HepG2 (cell line): ENCODE results near the gene LIMS2. TPM values are rescaled to one million over a fixed set of nuclear protein-coding genes. Genes with fewer than 3 reads are reported as not detected.
A peak's percentile ranks its signal among the peaks of the same experiment; 100 is the strongest.

Experiments used
- ATAC-seq: fragments of 200-7000 bp; cut with Tn5 transposase; 3 replicates; pipeline ENCODE4 v1.9.1; 2020; ENCODE audit warnings: mild to moderate bottlenecking, moderate library complexity
- BruUV-seq: library from RNA; stranded (reverse); fragments of 400-500 nt; replicated peaks from 2 replicates; lab custom pipeline; 2021; lab: Mats Ljungman, UMichigan
- CTCF ChIA-PET: fragments of 300-600 bp; formaldehyde crosslinking; extraction: SDS; loops from one replicate; lab custom pipeline; 2021; ENCODE audit warnings: low total read pairs, inconsistent platforms, low intra/inter-chr PET ratio; lab: Yijun Ruan, JAX
- POLR2A ChIA-PET: fragments of 350-600 bp; sonication (Branson Sonifier 250); formaldehyde crosslinking; loops from one replicate; lab custom pipeline; 2020; ENCODE audit warnings: antibody characterized with exemption, inconsistent platforms; lab: Yijun Ruan, JAX
- DNase-seq: peaks from one replicate; pipeline ENCODE4 v3.0.0-alpha.2; 2015; ENCODE audit warnings: low spot score
- FAIRE-seq: peaks from 3 replicates; lab custom pipeline; 2011; peaks lifted over from hg19 to GRCh38; lab: Jason Lieb, UNC
- H2AFZ ChIP-seq: one replicate; pipeline ENCODE4 v1.6.1; 2011; ENCODE audit warnings: low read length, inconsistent platforms
- H3K27ac ChIP-seq: fragments of 300-600 bp; 3 replicates; pipeline ENCODE4 v1.8.0; 2011; ENCODE audit warnings: mixed run types, mild to moderate bottlenecking, mixed read lengths, low read length, inconsistent platforms; ENCODE audit not compliant: insufficient read depth; ENCODE audit errors: extremely low read length
- H3K27me3 ChIP-seq, 2 experiments: fragments of 200-600 bp in 1 of 2; 2 replicates in 1 of 2; 3 replicates in 1 of 2; pipeline versions ENCODE4 v1.6.0 to v1.8.0; 2011; ENCODE audit warnings: low read length in 2 of 2, mild to moderate bottlenecking in 2 of 2, moderate library complexity in 2 of 2, inconsistent platforms in 1 of 2; ENCODE audit not compliant: insufficient read depth in 2 of 2, control insufficient read depth in 1 of 2
- H3K36me3 ChIP-seq, 2 experiments: fragments of 200-600 bp in 1 of 2; replicated peaks in 1 of 2; 2 replicates in 1 of 2; 3 replicates in 1 of 2; pipeline versions ENCODE4 v1.5.1 to v1.8.0; 2011; ENCODE audit warnings: low read length in 2 of 2, inconsistent platforms in 1 of 2; ENCODE audit not compliant: insufficient read depth in 2 of 2, control insufficient read depth in 1 of 2
- H3K4me1 ChIP-seq: 2 replicates; pipeline ENCODE4 v1.5.1; 2012; ENCODE audit warnings: low read length, inconsistent platforms; ENCODE audit not compliant: insufficient read depth
- H3K4me2 ChIP-seq: 2 replicates; pipeline ENCODE4 v1.6.0; 2011; ENCODE audit warnings: low read depth, low read length, inconsistent platforms
- H3K4me3 ChIP-seq, 3 experiments: fragments of 200-600 bp in 1 of 3; sonication (generic), shearing (Covaris generic) in 1 of 3; replicated peaks in 1 of 3; 2 replicates each; pipeline ENCODE4 v1.5.1; 2011 to 2016; ENCODE audit warnings: low read length in 3 of 3, inconsistent platforms in 2 of 3, low read depth in 2 of 3, mild to moderate bottlenecking in 2 of 3, control low read depth in 1 of 3, mixed read lengths in 1 of 3; ENCODE audit not compliant: insufficient read depth in 1 of 3
- H3K79me2 ChIP-seq: one replicate; pipeline ENCODE4 v1.6.1; 2011; ENCODE audit warnings: low read length, inconsistent platforms; ENCODE audit not compliant: insufficient read depth
- H3K9ac ChIP-seq: 2 replicates; pipeline ENCODE4 v1.6.0; 2011; ENCODE audit warnings: mild to moderate bottlenecking, low read depth, low read length, inconsistent platforms; ENCODE audit not compliant: insufficient read depth
- H3K9me3 ChIP-seq: 2 replicates; pipeline ENCODE4 v1.5.1; 2012; ENCODE audit warnings: mild to moderate bottlenecking, low read length
- H4K20me1 ChIP-seq: 2 replicates; pipeline ENCODE4 v1.6.0; 2011; ENCODE audit warnings: inconsistent platforms, mild to moderate bottlenecking, low read length, moderate library complexity; ENCODE audit not compliant: insufficient read depth
- ATF7-NPFF ChIP-seq: sonication (generic); formaldehyde crosslinking; IDR thresholded peaks from 2 replicates; pipeline ENCODE4 v1.8.1; 2023; ENCODE audit warnings: mild to moderate bottlenecking, low read depth, missing genetic modification reagents, moderate library complexity
- FOSL2 ChIP-seq: sonication (generic); formaldehyde crosslinking; IDR thresholded peaks from 2 replicates; pipeline ENCODE4 v1.4.0; 2020; ENCODE audit warnings: missing genetic modification reagents
- FOXC1 ChIP-seq: sonication (generic); formaldehyde crosslinking; IDR thresholded peaks from 2 replicates; pipeline ENCODE4 v1.8.0; 2022; ENCODE audit warnings: mild to moderate bottlenecking, missing genetic modification reagents, borderline replicate concordance
- HMG20A ChIP-seq: IDR thresholded peaks from 2 replicates; pipeline ENCODE4 v1.6.1; 2016; ENCODE audit warnings: borderline replicate concordance
- HMGXB4 ChIP-seq, 2 experiments: sonication (generic) in 1 of 2; formaldehyde crosslinking in 1 of 2; IDR thresholded peaks; 2 replicates each; pipeline versions ENCODE4 v1.4.0 to v1.6.1; 2018 to 2020; ENCODE audit warnings: missing genetic modification reagents in 2 of 2, borderline replicate concordance in 1 of 2, low read depth in 1 of 2, mild to moderate bottlenecking in 1 of 2, missing biosample characterization in 1 of 2
- HNF4A ChIP-seq: sonication (generic); formaldehyde crosslinking; IDR thresholded peaks from 2 replicates; pipeline ENCODE4 v1.4.0; 2020; ENCODE audit warnings: missing genetic modification reagents
- HOXD1 ChIP-seq: sonication (generic); formaldehyde crosslinking; IDR thresholded peaks from 2 replicates; pipeline ENCODE4 v1.5.0; 2020; ENCODE audit warnings: missing genetic modification reagents
- IKZF4 ChIP-seq: sonication (generic); formaldehyde crosslinking; IDR thresholded peaks from 2 replicates; pipeline ENCODE4 v1.5.1; 2020; ENCODE audit warnings: borderline replicate concordance, mild to moderate bottlenecking, low read depth, missing genetic modification reagents; ENCODE audit errors: not compliant biosample characterization
- JARID2 ChIP-seq: sonication (generic); formaldehyde crosslinking; IDR thresholded peaks from 2 replicates; pipeline ENCODE4 v1.8.1; 2023; ENCODE audit warnings: missing genetic modification reagents, inconsistent platforms; ENCODE audit not compliant: insufficient replicate concordance
- MAZ ChIP-seq, 2 experiments: sonication (generic) in 1 of 2; formaldehyde crosslinking in 1 of 2; IDR thresholded peaks; 2 replicates each; pipeline versions ENCODE4 v1.5.0 to v1.6.1; 2012 to 2020; ENCODE audit warnings: low read depth in 2 of 2, mild to moderate bottlenecking in 2 of 2, borderline replicate concordance in 1 of 2, improper control_type of control experiment in 1 of 2, low read length in 1 of 2, missing genetic modification reagents in 1 of 2, moderate library complexity in 1 of 2
- PAF1 ChIP-seq: IDR thresholded peaks from 2 replicates; pipeline ENCODE4 v1.6.1; 2016; ENCODE audit warnings: missing genetic modification reagents, missing compliant biosample characterization
- PHF8 ChIP-seq: sonication (generic); formaldehyde crosslinking; IDR thresholded peaks from 2 replicates; pipeline ENCODE4 v1.5.0; 2020; ENCODE audit warnings: missing genetic modification reagents
- RAD21 ChIP-seq: fragments of 450-650 bp; formaldehyde crosslinking; IDR thresholded peaks from 2 replicates; pipeline ENCODE4 v1.5.0; 2020; ENCODE audit warnings: mild to moderate bottlenecking
- RXRA ChIP-seq: sonication (generic); formaldehyde crosslinking; IDR thresholded peaks from 2 replicates; pipeline ENCODE4 v1.5.1; 2020; ENCODE audit warnings: missing genetic modification reagents
- SAP130 ChIP-seq: IDR thresholded peaks from 2 replicates; pipeline ENCODE4 v1.6.1; 2016; ENCODE audit warnings: low read depth
- SMAD3 ChIP-seq: sonication (generic); formaldehyde crosslinking; IDR thresholded peaks from 2 replicates; pipeline ENCODE4 v1.4.0; 2020; ENCODE audit warnings: missing genetic modification reagents
- TEAD2 ChIP-seq: sonication (generic); formaldehyde crosslinking; IDR thresholded peaks from 2 replicates; pipeline ENCODE4 v1.9.0; 2021; ENCODE audit warnings: missing genetic modification reagents
- TSC22D2 ChIP-seq: sonication (generic); formaldehyde crosslinking; IDR thresholded peaks from 2 replicates; pipeline ENCODE4 v1.5.1; 2020; ENCODE audit warnings: missing genetic modification reagents, mild to moderate bottlenecking, borderline replicate concordance
- ZBTB7B ChIP-seq: sonication (generic); formaldehyde crosslinking; IDR thresholded peaks from 2 replicates; pipeline ENCODE4 v1.4.0; 2020; ENCODE audit warnings: missing genetic modification reagents
- ZNF331 ChIP-seq: sonication (generic); formaldehyde crosslinking; IDR thresholded peaks from 2 replicates; pipeline ENCODE4 v1.4.0; 2020; ENCODE audit warnings: missing genetic modification reagents
- ZNF343 ChIP-seq: sonication (generic); formaldehyde crosslinking; IDR thresholded peaks from 2 replicates; pipeline ENCODE4 v1.4.0; 2020; ENCODE audit warnings: mild to moderate bottlenecking, missing genetic modification reagents
- ZNF510 ChIP-seq: sonication (generic); formaldehyde crosslinking; IDR thresholded peaks from 2 replicates; pipeline ENCODE4 v1.4.0; 2020; ENCODE audit warnings: low read depth, mild to moderate bottlenecking, missing genetic modification reagents
- ZNF839 ChIP-seq: sonication (generic); formaldehyde crosslinking; IDR thresholded peaks from 2 replicates; pipeline ENCODE4 v1.4.0; 2020; ENCODE audit warnings: missing genetic modification reagents, mild to moderate bottlenecking, borderline replicate concordance
- ZSCAN25 ChIP-seq: sonication (generic); formaldehyde crosslinking; IDR thresholded peaks from 2 replicates; pipeline ENCODE4 v1.8.0; 2022; ENCODE audit warnings: mild to moderate bottlenecking, missing genetic modification reagents
- WGBS: methylation state at CpG from one replicate; pipeline ENCODE4 v1.1.6; 2017; ENCODE audit warnings: low lambda C conversion rate; 5-methylcytosine and 5-hydroxymethylcytosine counted together
- in situ Hi-C: cut with HindIII; loops from 2 replicates; pipeline ENCODE4 v1.10.0; 2017; ENCODE audit warnings: low pct_unique_long_range_greater_than_20kb; ENCODE audit not compliant: extremely low pct_ligation_motif_present
- intact Hi-C: fragments of 100-400 bp; cut with micrococcal nuclease; formaldehyde crosslinking; loops from one replicate; pipeline ENCODE4 v1.10.0; 2022; ENCODE audit not compliant: unreplicated experiment
- polyA plus RNA-seq, 8 experiments: library from polyadenylated mRNA; depleted of rRNA in 3 of 8; stranded (reverse) in 7 of 8; unstranded in 1 of 8; fragments of >200 nt; fragmentation: Illumina TruSeq in 4 of 8; extraction: Trizol in 4 of 8; gene quantifications; 2 replicates each; pipeline versions ENCODE4 v1.2.1 to v1.2.3, GENCODE V29; 2011 to 2016; ENCODE audit warnings: low read depth in 4 of 8, missing spikeins in 1 of 8, mixed read lengths in 1 of 8; ENCODE audit not compliant: insufficient read depth in 1 of 8
- total RNA-seq, 5 experiments: library from RNA; depleted of rRNA; stranded (reverse); fragments of >200 nt; fragmentation: Illumina TruSeq; extraction: Trizol; gene quantifications; 2 replicates each; pipeline ENCODE4 v1.2.3, GENCODE V29; 2016; ENCODE audit warnings: low read depth in 1 of 5

The LIMS2 gene
- total and polyA plus RNA-seq, 2 of the 13 experiments (the other 11 are each of a cell fraction or from before 2014, with no cell fraction given): 1.0 to 1.9 TPM

GRCh38 chr2:127649684-127650040, 25.7 kb downstream of the LIMS2 start:
- 0% methylated on average over 7 of the region's 7 CpGs for WGBS
- Histone ChIP-seq H3K9me3 (no peaks in the 10 kb centered on the region), H4K20me1 (no peaks in the 10 kb centered on the region), H3K4me1 (peaks cover 62% of the 10 kb centered on the region), H3K9ac (no peak overlapping the region), H3K27ac (no peak overlapping the region), H3K4me2 (peak overlapping the region; percentile 74), H3K36me3 (no peaks in the 10 kb centered on the region), H2AFZ (no peak overlapping the region), H3K27me3 (peaks cover 10 to 72% of the 10 kb centered on the region in 2 experiments), H3K79me2 (no peaks in the 10 kb centered on the region), H3K4me3 (0 out of 6 replicates have a peak overlapping the region, but pooled peaks of 1 of the 3 experiments have one; percentile 10)
- intact Hi-C loops (loop anchor here (1.0 to 10.0 kb wide), 3 partner anchors 58 to 452 kb away; partner anchors contain the start of gene MYO7B), in situ Hi-C loops (no loop called here)
- ATAC-seq: peak; percentile 70
- FAIRE-seq: peak; percentile 95
- BruUV-seq: no TSS peak
- peak; percentile 86 for DNase-seq
- CTCF ChIA-PET: interaction anchor here (0.7 to 2.0 kb wide), 2 partner anchors 9 to 58 kb away, joined by 3 to 41 read pairs; no protein-coding TSS in a partner anchor
- POLR2A ChIA-PET: interaction anchor here (0.7 to 1.4 kb wide), 4 partner anchors 52 to 356 kb away, joined by 3 to 5 read pairs (median 3); partner anchors contain the start of genes ERCC3, IWS1 and SFT2D3
- peak; percentile 56 to 78; a peak in 3 of 4 replicates for TF ChIP-seq HMGXB4 (CRISPR knock-in tag; IDR thresholded peaks at IDR 0.05; ENCODE audit: borderline replicate concordance in 1 of 2, low read depth in 1 of 2)
- no peak for TF ChIP-seq FOXC1 (CRISPR knock-in tag)
- TF ChIP-seq SMAD3 (CRISPR knock-in tag): peak; percentile 80
- no peak for TF ChIP-seq HOXD1
- no peak for TF ChIP-seq ZSCAN25
- TF ChIP-seq ZBTB7B (CRISPR knock-in tag): 0 out of 2 replicates have a peak, but pooled peaks have one; percentile 63
- peak; percentile 32 for TF ChIP-seq IKZF4 (CRISPR knock-in tag)
- peak; percentile 55 for TF ChIP-seq JARID2
- TF ChIP-seq ZNF510: no peak
- TF ChIP-seq MAZ (IDR thresholded peaks at IDR 0.05; ENCODE audit: borderline replicate concordance, low read depth, low read length): no peak
- TF ChIP-seq MAZ (CRISPR knock-in tag; IDR thresholded peaks at IDR 0.05; ENCODE audit: low read depth): peak; percentile 62; the same call in 1 of the 2 replicates
- TF ChIP-seq PHF8: 0 out of 2 replicates have a peak, but pooled peaks have one; percentile 19
- TF ChIP-seq FOSL2: 0 out of 2 replicates have a peak, but pooled peaks have one; percentile 12
- no peak for TF ChIP-seq HNF4A (CRISPR knock-in tag)
- TF ChIP-seq PAF1 (CRISPR knock-in tag): no peak
- TF ChIP-seq TSC22D2 (CRISPR knock-in tag): 0 out of 2 replicates have a peak, but pooled peaks have one; percentile 21
- TF ChIP-seq HMG20A (CRISPR knock-in tag): peak; percentile 42; the same call in 1 of the 2 replicates
- peak; percentile 80 for TF ChIP-seq RAD21 (CRISPR knock-in tag)
- TF ChIP-seq TEAD2 (CRISPR knock-in tag): no peak
- peak; percentile 27; the same call in 1 of the 2 replicates for TF ChIP-seq SAP130 (CRISPR knock-in tag)
- TF ChIP-seq ATF7-NPFF: no peak
- TF ChIP-seq ZNF839 (CRISPR knock-in tag): no peak
- peak; percentile 26 for TF ChIP-seq RXRA (CRISPR knock-in tag)
- 0 out of 2 replicates have a peak, but pooled peaks have one; percentile 68 for TF ChIP-seq ZNF343 (CRISPR knock-in tag)
- peak; percentile 65 for TF ChIP-seq ZNF331 (CRISPR knock-in tag)
